Frontal cortex (tissue), 4 donors: Measurements from ENCODE around the gene GPX3. TPM values are rescaled to one million over a fixed set of nuclear protein-coding genes. Genes with fewer than 3 reads are reported as not detected.

Experiments
- DNase-seq, 2 donors: peaks; one replicate each; pipeline ENCODE4 v3.0.0; 2012; ENCODE audit warnings: low spot score in 2 of 2
- FAIRE-seq: peaks from 2 replicates; lab custom pipeline; 2012; peaks lifted over from hg19 to GRCh38; lab: Jason Lieb, UNC
- total RNA-seq: library from RNA; depleted of rRNA; stranded (reverse); fragments of >200 nt; gene quantifications from one replicate; pipeline ENCODE4 v1.2.3, GENCODE V29; 2014
- donor health status: control.
- donor health status: control.
- donor health status: control.

The GPX3 gene
- 4.1 TPM for total RNA-seq

GRCh38 chr5:151020304-151021110 is at the start of gene GPX3:
Gene GPX3 (plus strand): TSS chr5:151020591. CDS start chr5:151020655, 64 bp downstream.
- FAIRE-seq (no peak), DNase-seq (peak; percentile 42 to 78)

GRCh38 chr5:150978590-150978989 is 41.8 kb upstream of the GPX3 start:
- no peak for FAIRE-seq
- DNase-seq, result no peak

GRCh38 chr5:150987746-150988145 is 32.6 kb upstream of the GPX3 start:
- FAIRE-seq (no peak), DNase-seq (no peak)

- DNase-seq (no peak), FAIRE-seq (no peak)
Measured at GRCh38 chr5:150989695-150990094, 30.7 kb upstream of the GPX3 start.

GRCh38 chr5:150992705-150993104 is 27.7 kb upstream of the GPX3 start:
- DNase-seq (no peak), FAIRE-seq (no peak)

GRCh38 chr5:150993422-150993821 is 27.0 kb upstream of the GPX3 start:
- no peak for FAIRE-seq
- no peak for DNase-seq

- DNase-seq (no peak), FAIRE-seq (no peak)
Measured at GRCh38 chr5:150993826-150994412, 26.5 kb upstream of the GPX3 start.

GRCh38 chr5:150999704-151000442 is 20.5 kb upstream of the GPX3 start:
- no peak for FAIRE-seq
- no peak for DNase-seq

GRCh38 chr5:151001436-151001835 is 19.0 kb upstream of the GPX3 start:
- DNase-seq, result no peak

GRCh38 chr5:151002250-151002649 is 18.1 kb upstream of the GPX3 start:
- FAIRE-seq (no peak), DNase-seq (no peak)

More at GRCh38 chr5:151001436-151001835, 19.0 kb upstream of the GPX3 start:
- FAIRE-seq, result no peak

- FAIRE-seq (no peak), DNase-seq (no peak)
Measured at GRCh38 chr5:151002681-151003502, 17.5 kb upstream of the GPX3 start.

GRCh38 chr5:151003503-151003860 is 16.9 kb upstream of the GPX3 start:
- FAIRE-seq (no peak), DNase-seq (no peak)

GRCh38 chr5:151004499-151004898 is 15.9 kb upstream of the GPX3 start:
- no peak for FAIRE-seq

GRCh38 chr5:151005187-151005949 is 15.0 kb upstream of the GPX3 start:
- no peak for FAIRE-seq
- no peak for DNase-seq

More at GRCh38 chr5:151004499-151004898, 15.9 kb upstream of the GPX3 start:
- DNase-seq, result no peak

GRCh38 chr5:151005950-151006576 is 14.3 kb upstream of the GPX3 start:
- DNase-seq, result no peak
- no peak for FAIRE-seq

GRCh38 chr5:151006704-151007334 is 13.6 kb upstream of the GPX3 start:
- DNase-seq, result no peak
- no peak for FAIRE-seq

- FAIRE-seq (no peak), DNase-seq (no peak)
Measured at GRCh38 chr5:151007430-151008209, 12.8 kb upstream of the GPX3 start.

- FAIRE-seq (no peak), DNase-seq (no peak)
Measured at GRCh38 chr5:151008210-151008491, 12.2 kb upstream of the GPX3 start.
